Measurements from ENCODE around the gene MRGPRF.

MRGPRF gene

DNA sequence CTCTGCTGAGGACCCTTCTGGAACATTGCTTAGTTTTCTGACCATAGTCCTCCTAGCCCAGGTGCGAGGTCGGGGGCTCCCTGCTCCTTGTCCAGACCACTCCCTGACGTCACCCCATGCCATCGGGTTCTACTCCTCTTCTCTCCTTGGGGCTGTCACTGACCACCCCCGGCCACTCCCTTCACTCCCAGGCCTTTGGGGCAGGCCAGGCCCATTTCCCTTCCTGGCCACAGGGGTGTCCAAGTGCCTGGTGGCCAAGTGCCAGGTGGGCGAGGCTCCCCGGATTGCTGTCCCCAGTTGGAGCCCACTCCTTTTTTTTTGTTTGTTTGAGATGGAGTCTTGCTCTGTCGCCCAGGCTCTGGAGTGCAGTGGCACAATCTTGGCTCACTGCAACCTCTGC, 51.8 kb downstream of the MRGPRF start:
- no peak overlapping the region for H3K4me3 ChIP-seq (ENCODE audit: low read depth, low read length)
- no peak for DNase-seq (ENCODE audit: low read depth, low spot score)
- in situ Hi-C loops (cut with HindIII; ENCODE audit: low sequenced_read_pairs): no loop called here
- TF ChIP-seq, protein P1, sequence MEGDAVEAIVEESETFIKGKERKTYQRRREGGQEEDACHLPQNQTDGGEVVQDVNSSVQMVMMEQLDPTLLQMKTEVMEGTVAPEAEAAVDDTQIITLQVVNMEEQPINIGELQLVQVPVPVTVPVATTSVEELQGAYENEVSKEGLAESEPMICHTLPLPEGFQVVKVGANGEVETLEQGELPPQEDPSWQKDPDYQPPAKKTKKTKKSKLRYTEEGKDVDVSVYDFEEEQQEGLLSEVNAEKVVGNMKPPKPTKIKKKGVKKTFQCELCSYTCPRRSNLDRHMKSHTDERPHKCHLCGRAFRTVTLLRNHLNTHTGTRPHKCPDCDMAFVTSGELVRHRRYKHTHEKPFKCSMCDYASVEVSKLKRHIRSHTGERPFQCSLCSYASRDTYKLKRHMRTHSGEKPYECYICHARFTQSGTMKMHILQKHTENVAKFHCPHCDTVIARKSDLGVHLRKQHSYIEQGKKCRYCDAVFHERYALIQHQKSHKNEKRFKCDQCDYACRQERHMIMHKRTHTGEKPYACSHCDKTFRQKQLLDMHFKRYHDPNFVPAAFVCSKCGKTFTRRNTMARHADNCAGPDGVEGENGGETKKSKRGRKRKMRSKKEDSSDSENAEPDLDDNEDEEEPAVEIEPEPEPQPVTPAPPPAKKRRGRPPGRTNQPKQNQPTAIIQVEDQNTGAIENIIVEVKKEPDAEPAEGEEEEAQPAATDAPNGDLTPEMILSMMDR (IDR thresholded peaks at IDR 0.05; ENCODE audit: low read depth, low read length): no peak

DNA sequence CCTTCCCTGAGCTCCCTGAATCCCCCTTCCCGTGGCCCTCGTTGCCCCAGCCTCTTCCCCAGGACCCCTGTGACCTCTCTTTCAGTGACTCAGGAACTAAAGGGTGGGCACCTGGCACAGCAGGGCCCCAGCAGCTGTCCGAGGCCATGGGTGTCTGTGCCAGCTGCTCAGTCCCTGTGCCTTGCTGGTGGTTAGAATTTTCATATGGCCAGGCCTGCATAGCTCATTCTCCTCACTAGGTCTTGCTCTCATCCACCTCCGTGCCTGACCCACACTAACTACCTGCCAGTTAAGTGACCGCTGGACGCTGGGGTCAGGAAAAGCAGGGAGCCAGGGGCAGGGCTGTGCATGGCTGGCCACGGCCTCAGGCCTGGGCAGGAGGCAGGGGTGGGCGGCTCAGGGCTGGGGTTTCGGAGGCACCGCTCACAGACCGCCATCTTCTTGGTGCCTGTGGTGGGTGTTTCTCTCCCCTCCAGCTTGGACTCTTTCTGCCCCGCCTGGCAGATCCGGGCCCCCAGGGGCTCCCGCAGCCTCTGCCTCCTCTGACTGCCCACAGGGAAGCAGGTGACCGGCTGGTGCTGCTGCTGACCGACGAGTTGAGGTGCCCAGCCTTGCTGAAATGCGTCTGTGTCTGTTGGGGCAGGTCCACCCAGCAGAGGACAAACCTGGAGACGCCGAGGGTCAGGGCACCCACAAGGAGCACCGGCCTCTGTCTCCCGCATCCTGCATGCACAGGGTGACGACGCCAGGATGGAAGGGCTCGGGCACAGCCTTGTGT, 52.6 kb downstream of the MRGPRF start:
- TF ChIP-seq, protein P1 (IDR thresholded peaks at IDR 0.05; ENCODE audit: low read depth, low read length): no peak
- no peak overlapping the region for H3K4me3 ChIP-seq (ENCODE audit: low read depth, low read length)
- in situ Hi-C loops (cut with HindIII; ENCODE audit: low sequenced_read_pairs): no loop called here
- DNase-seq (ENCODE audit: low read depth, low spot score): no peak

DNA sequence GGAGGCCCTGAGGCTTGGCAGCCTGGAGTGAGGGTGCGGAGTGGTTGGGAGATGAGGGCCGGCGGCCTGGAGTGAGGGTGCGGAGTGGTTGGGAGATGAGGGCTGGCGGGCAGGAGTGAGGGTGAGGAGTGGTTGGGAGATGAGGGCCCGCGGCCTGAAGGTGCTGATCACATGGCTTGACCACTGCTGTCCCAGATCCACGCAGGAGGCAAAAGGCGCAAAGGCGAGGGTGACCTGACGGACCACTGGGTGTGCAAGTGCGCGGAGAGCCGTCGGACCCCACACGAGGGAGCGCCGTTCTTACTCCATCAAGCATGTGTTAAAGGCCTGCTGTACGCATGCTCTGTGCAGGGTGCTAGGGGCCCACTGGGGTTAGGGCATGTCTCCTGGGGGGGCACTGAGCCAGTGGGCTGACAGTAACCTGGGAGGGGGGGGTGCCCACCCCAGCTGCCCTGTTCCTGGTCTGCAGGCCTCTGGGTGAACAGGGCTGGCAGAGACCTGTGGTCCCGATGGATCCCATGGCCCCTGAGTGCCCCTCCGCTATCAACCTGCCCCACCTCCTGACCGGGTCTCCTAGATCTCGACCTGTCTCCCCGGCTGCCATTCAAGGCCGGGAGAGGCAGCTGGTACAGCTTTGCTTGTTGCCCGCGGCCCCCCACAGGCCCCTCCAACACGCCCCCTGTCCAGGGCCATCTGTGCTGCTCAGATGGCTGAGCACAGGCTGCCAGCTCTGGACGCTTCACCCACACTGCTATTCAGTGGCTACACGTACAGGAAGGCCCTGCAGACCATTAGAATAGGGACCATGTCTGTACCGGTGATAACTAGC, 53.4 kb downstream of the MRGPRF start:
- DNase-seq (ENCODE audit: low read depth, low spot score): no peak
- in situ Hi-C loops (cut with HindIII; ENCODE audit: low sequenced_read_pairs): no loop called here
- TF ChIP-seq, protein P1 (IDR thresholded peaks at IDR 0.05; ENCODE audit: low read depth, low read length): no peak
- H3K4me3 ChIP-seq (ENCODE audit: low read depth, low read length): no peak overlapping the region

DNA sequence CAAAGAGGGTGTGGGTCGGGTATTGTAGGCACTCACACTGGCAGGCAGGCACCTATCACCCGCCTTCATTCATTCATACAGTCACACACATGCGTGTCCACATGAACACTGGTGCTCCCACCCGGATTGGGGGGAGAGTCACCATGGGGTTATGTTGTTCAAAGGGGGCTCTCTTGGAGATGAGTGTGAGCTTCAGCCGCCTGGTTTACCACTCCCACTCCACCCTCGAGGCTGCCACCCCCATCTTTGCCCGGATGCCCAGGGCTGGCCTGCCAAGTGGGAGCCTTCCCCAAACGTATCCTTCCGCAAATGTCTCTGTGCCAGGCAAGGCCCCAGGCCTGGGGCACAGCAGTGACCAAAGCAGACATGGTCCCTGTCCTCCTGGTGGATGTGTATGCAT, 54.8 kb downstream of the MRGPRF start:
- in situ Hi-C loops (cut with HindIII; ENCODE audit: low sequenced_read_pairs): no loop called here
- H3K4me3 ChIP-seq (ENCODE audit: low read depth, low read length): no peak overlapping the region
- TF ChIP-seq, protein P1 (IDR thresholded peaks at IDR 0.05; ENCODE audit: low read depth, low read length): no peak
- no peak for DNase-seq (ENCODE audit: low read depth, low spot score)

DNA sequence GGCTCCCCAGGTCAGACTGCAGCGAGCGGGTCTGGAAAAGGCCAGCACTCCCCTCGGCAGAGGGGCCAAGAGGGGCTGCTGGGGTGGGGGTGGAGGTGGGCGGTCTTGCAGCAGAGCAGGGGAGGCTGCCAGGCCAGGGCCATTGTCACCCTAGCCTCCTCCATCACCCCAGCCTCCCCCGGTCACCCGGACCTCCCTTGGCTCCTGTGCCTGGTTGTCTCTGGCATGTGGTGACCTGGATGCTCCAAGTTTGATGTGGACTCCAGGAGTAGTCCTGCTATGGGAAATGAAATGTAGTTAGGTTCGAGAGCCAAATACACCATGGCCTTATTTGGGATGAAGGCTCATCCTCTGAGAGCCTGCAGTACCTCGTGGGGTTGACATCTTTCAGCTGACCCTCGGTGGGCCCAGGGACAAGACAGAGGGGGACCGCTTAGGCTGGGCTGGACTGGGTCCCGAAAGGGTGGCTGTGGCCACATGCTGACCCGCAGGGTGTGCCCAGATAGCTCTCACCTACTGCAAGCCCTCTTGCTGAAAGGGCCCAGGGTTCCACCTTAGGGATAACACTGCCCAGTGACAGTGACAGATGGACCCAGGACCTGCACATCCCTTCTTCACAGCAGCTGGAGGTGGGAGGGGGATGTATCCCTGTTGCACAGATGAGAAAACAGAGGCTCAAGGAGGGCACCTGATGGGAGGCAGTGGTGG, 56.3 kb downstream of the MRGPRF start:
- DNase-seq (ENCODE audit: low read depth, low spot score): no peak
- in situ Hi-C loops (cut with HindIII; ENCODE audit: low sequenced_read_pairs): no loop called here
- no peak overlapping the region for H3K4me3 ChIP-seq (ENCODE audit: low read depth, low read length)
- TF ChIP-seq, protein P1 (IDR thresholded peaks at IDR 0.05; ENCODE audit: low read depth, low read length): no peak

DNA sequence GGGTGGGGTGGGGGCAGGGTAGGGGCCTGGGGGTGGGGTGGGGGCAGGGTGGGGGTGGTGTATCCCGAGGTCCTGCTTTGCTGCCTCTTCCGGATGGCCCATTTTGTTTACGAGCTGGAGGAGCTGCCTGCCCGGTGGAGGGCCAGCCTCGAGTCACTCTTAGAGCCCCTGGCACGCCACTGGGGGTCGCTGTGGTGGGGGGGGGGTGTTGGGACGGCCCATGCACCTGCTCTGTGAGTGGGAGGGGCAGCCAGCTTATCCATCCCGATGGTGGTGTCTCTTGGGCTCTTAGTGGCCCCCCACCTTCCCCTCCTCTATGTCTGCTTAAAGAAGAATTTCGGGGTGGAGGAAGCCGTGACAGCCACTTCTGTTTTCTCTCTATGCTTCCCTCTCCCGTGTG, 56.9 kb downstream of the MRGPRF start:
- no peak for DNase-seq (ENCODE audit: low read depth, low spot score)
- H3K4me3 ChIP-seq (ENCODE audit: low read depth, low read length): no peak overlapping the region
- TF ChIP-seq, protein P1 (IDR thresholded peaks at IDR 0.05; ENCODE audit: low read depth, low read length): peak; percentile 43
- in situ Hi-C loops (cut with HindIII; ENCODE audit: low sequenced_read_pairs): no loop called here

Measured in astrocyte of the spinal cord (primary cell).